ENCODE data around the gene TMEM132D. TPM values are rescaled to one million over a fixed set of nuclear protein-coding genes. Genes with fewer than 3 reads are reported as not detected.

Gene TMEM132D
- total RNA-seq, 1 donor from 2014 or later, result not detected

DNA sequence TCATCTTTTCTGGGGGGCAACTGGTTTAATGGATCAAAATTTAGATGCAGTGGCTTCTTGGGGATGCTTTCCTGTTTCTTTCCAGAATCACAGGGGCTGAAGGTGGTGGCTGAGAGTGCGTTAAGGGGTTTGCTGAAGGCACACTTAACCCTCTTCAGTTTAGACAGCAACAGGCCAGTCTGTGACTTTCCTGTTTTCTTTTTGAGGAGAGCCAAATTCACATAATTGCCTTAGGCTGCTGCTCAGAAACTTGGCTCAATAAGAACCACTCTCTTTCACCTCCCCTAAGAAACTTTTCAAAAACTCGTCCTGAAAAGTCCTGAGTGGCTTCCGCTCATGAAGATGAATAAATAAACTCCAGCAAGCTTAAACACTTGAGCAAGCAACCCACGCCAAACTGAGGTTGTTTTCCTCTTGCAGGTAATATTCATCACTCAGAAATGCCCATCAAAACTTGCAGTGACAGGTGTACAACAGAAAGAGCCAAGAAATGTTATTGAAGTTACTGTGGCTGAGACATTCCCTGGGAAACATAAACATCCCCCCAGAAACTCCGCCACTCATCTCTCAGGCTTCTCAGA is 510.4 kb downstream of the TMEM132D start:
- Histone ChIP-seq H3K9me3 (no peaks in the 10 kb centered on the region), H3K4me1 (no peaks in the 10 kb centered on the region), H3K27me3 (no peaks in the 10 kb centered on the region), H3K36me3 (no peaks in the 10 kb centered on the region), H3K27ac (no peak overlapping the region), H3K4me3 (no peak overlapping the region)
- DNase-seq (ENCODE audit: extremely low spot score in 2 of 2), result no peak
- intact Hi-C loops (cut with DNase I), result no loop called here
- TF ChIP-seq POLR2A (IDR thresholded peaks at IDR 0.05), result no peak
- TF ChIP-seq, protein P1, sequence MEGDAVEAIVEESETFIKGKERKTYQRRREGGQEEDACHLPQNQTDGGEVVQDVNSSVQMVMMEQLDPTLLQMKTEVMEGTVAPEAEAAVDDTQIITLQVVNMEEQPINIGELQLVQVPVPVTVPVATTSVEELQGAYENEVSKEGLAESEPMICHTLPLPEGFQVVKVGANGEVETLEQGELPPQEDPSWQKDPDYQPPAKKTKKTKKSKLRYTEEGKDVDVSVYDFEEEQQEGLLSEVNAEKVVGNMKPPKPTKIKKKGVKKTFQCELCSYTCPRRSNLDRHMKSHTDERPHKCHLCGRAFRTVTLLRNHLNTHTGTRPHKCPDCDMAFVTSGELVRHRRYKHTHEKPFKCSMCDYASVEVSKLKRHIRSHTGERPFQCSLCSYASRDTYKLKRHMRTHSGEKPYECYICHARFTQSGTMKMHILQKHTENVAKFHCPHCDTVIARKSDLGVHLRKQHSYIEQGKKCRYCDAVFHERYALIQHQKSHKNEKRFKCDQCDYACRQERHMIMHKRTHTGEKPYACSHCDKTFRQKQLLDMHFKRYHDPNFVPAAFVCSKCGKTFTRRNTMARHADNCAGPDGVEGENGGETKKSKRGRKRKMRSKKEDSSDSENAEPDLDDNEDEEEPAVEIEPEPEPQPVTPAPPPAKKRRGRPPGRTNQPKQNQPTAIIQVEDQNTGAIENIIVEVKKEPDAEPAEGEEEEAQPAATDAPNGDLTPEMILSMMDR (IDR thresholded peaks at IDR 0.05), result no peak
- TF ChIP-seq POLR2AphosphoS5 (IDR thresholded peaks at IDR 0.05; ENCODE audit: insufficient read depth in 1 of 2, low read depth in 1 of 2), result no peak

DNA sequence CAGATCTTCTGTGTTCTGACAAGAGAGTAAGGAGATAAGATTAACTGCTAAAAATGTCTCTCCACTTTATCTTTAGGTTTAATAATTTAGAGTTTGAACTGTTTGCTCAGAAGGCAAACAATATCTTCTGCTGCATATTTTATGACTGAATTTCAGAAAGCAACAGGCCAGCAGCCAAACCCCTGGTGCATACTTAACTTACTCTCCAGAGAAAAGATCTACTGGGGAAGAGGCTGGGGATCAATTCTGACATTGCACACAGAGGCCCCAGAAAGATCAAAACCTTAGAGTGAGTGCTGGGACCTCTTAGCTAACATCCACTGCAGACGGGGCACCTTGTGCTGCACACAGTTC is 518.2 kb downstream of the TMEM132D start:
- TF ChIP-seq, protein P1 (IDR thresholded peaks at IDR 0.05), result no peak
- no peak for TF ChIP-seq POLR2AphosphoS5 (IDR thresholded peaks at IDR 0.05; ENCODE audit: insufficient read depth in 1 of 2, low read depth in 1 of 2)
- TF ChIP-seq POLR2A (IDR thresholded peaks at IDR 0.05), result no peak
- no peaks in the 10 kb centered on the region for H3K4me1 ChIP-seq
- no peak overlapping the region for H3K4me3 ChIP-seq
- no peaks in the 10 kb centered on the region for H3K9me3 ChIP-seq
- H3K27me3 ChIP-seq, result no peaks in the 10 kb centered on the region
- DNase-seq (ENCODE audit: extremely low spot score in 2 of 2), result no peak
- H3K36me3 ChIP-seq, result no peaks in the 10 kb centered on the region
- H3K27ac ChIP-seq, result no peak overlapping the region
- intact Hi-C loops (cut with DNase I), result no loop called here

DNA sequence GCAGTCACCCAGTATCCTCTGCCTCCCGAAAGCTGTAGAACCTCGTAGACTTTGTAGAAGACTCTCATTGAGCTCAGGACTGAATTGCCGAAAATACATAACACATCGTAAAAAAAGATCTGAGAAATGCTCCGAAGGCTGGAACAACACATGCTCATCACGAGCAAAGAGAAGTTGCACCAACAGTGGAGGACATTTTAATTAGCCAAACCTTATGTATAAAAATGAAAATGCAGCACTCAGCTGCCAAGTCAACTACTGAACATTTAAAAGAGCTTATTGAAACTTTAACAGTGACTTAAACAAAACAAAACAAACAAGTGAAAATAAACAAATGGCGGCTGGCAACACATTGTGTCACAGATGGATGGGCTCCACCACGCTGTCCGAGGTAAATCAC is 519.9 kb downstream of the TMEM132D start:
- no peak for DNase-seq (ENCODE audit: extremely low spot score in 2 of 2)
- H3K4me3 ChIP-seq, result no peak overlapping the region
- H3K36me3 ChIP-seq, result no peaks in the 10 kb centered on the region

DNA sequence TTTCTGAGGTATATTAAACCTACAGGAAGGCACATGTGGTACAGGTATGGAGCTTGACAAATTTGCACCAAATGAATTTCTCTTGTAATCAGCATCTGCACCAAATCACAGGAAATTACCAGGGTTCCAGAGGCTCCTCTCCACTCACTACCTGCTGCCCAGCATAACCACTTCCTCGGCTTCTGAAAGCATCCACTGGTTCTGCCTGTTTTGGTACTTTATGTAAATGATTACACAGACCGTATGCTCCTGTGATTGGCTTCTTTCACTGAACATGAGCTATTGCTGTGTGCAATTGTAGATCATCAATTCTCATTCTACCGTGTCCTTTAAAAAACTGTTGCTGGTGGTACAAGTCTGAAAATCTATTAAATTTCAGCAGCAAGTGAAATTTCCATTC is 522.1 kb downstream of the TMEM132D start:
- no peaks in the 10 kb centered on the region for H3K27me3 ChIP-seq
- H3K9me3 ChIP-seq, result no peaks in the 10 kb centered on the region
- no peak overlapping the region for H3K27ac ChIP-seq
- H3K36me3 ChIP-seq, result no peaks in the 10 kb centered on the region
- TF ChIP-seq POLR2A (IDR thresholded peaks at IDR 0.05), result no peak
- TF ChIP-seq, protein P1 (IDR thresholded peaks at IDR 0.05), result no peak
- no peak for TF ChIP-seq POLR2AphosphoS5 (IDR thresholded peaks at IDR 0.05; ENCODE audit: insufficient read depth in 1 of 2, low read depth in 1 of 2)
- H3K4me1 ChIP-seq, result no peaks in the 10 kb centered on the region
- H3K4me3 ChIP-seq, result no peak overlapping the region
- intact Hi-C loops (cut with DNase I), result no loop called here
- no peak for DNase-seq (ENCODE audit: extremely low spot score in 2 of 2)

More for the DNA sequence above, 519.9 kb downstream of the TMEM132D start:
- TF ChIP-seq, protein P1 (IDR thresholded peaks at IDR 0.05), result no peak
- TF ChIP-seq POLR2AphosphoS5 (IDR thresholded peaks at IDR 0.05; ENCODE audit: insufficient read depth in 1 of 2, low read depth in 1 of 2) (no peak), POLR2A (IDR thresholded peaks at IDR 0.05) (no peak)
- Histone ChIP-seq H3K4me1 (no peaks in the 10 kb centered on the region), H3K27ac (no peak overlapping the region), H3K27me3 (no peaks in the 10 kb centered on the region), H3K9me3 (no peaks in the 10 kb centered on the region)
- intact Hi-C loops (cut with DNase I), result no loop called here

DNA sequence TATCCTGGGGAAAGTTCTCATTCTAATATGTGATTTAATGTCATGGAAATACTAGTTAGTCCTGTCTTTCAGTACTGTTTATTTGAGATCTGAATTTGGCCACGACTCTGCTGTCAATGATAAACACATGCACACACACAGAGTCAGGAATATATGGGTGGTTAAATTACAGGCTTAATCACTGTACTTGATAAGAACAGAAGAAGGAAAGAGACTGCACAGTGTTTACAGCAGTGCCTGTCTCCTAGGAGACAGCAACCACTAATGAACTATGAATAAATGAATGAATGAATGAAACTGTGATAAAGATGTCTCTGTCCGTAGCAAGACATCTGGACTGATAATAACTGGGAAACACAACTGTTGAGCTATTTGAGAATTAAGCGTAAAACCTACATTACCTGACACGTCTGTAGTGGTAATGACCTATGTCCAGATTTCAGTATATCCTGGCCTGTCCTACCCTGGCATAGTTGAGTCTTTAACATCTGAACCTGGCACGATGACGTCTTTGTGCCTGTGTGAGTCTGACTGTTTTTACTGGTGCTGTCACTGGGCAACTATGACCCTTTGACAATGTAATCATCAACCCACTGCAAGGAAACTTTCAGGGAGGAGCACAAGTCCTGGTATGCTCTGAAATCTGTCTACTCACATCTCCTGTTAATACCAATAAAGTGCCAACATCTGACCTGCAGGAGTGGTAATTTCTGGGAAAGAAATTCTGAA is 524.6 kb downstream of the TMEM132D start:
- Histone ChIP-seq H3K9me3 (no peaks in the 10 kb centered on the region), H3K36me3 (no peaks in the 10 kb centered on the region), H3K4me3 (no peak overlapping the region), H3K27ac (no peak overlapping the region), H3K27me3 (no peaks in the 10 kb centered on the region), H3K4me1 (no peaks in the 10 kb centered on the region)
- intact Hi-C loops (cut with DNase I), result no loop called here
- no peak for TF ChIP-seq POLR2AphosphoS5 (IDR thresholded peaks at IDR 0.05; ENCODE audit: insufficient read depth in 1 of 2, low read depth in 1 of 2)
- no peak for TF ChIP-seq POLR2A (IDR thresholded peaks at IDR 0.05)
- TF ChIP-seq, protein P1 (IDR thresholded peaks at IDR 0.05), result no peak
- DNase-seq (ENCODE audit: extremely low spot score in 2 of 2), result no peak

Measured in vagina (tissue), 2 donors.